HCT116 (cell line): ENCODE data around the gene CHD1. TPM values are rescaled to one million over a fixed set of nuclear protein-coding genes. Genes with fewer than 3 reads are reported as not detected.

Experiments
- ATAC-seq: fragments of 200-7000 bp; cut with Tn5 transposase; 2 replicates; pipeline ENCODE4 v1.9.1; 2020; ENCODE audit warnings: mild to moderate bottlenecking, moderate library complexity
- BruUV-seq: library from RNA; stranded (reverse); fragments of 400-500 nt; replicated peaks from 2 replicates; lab custom pipeline; 2021; lab: Mats Ljungman, UMichigan
- CTCF ChIA-PET: fragments of 300-600 bp; sonication (Branson Sonifier 250); formaldehyde crosslinking; loops from one replicate; lab custom pipeline; 2021; ENCODE audit warnings: antibody characterized with exemption; lab: Charles Lee
- POLR2A ChIA-PET: fragments of 300-600, 350-600 bp; sonication (Branson Sonifier 250); formaldehyde crosslinking; loops from one replicate; lab custom pipeline; 2021; ENCODE audit warnings: antibody characterized with exemption; lab: Charles Lee
- RAD21 ChIA-PET, 2 experiments: fragments of 300-600 bp; sonication (Branson Sonifier 250); formaldehyde crosslinking; loops; one replicate each; lab custom pipeline; 2023; ENCODE audit warnings: low total read pairs in 2 of 2; ENCODE audit not compliant: uncharacterized antibody in 2 of 2, unreplicated experiment in 2 of 2, low non-redundant PET in 1 of 2; lab: Charles Lee
- DNase-seq: peaks from one replicate; pipeline ENCODE4 v3.0.0-alpha.2; 2010; ENCODE audit warnings: low read depth, low spot score
- H2AFZ ChIP-seq: fragments of 200-600 bp; shearing (Covaris generic), sonication (generic); 2 replicates; pipeline ENCODE4 v1.6.1; 2017; ENCODE audit warnings: low read depth, mixed run types, mixed read lengths, antibody characterized with exemption, low read length; ENCODE audit not compliant: poor library complexity, severe bottlenecking
- H3K27ac ChIP-seq: 2 replicates; pipeline ENCODE4 v1.5.1; 2012; ENCODE audit warnings: low read depth, low read length
- H3K27me3 ChIP-seq: fragments of 200-600 bp; sonication (generic); 2 replicates; pipeline ENCODE4 v1.6.1; 2016; ENCODE audit warnings: mixed run types, low read length, mixed read lengths; ENCODE audit not compliant: insufficient read depth
- H3K36me3 ChIP-seq, 2 experiments: fragments of 200-500 bp in 1 of 2; fragments of 200-600 bp in 1 of 2; sonication (Bioruptor generic) in 1 of 2; sonication (generic) in 1 of 2; 2 replicates each; pipeline versions ENCODE4 v1.5.1 to v1.6.1; 2014 to 2016; ENCODE audit warnings: low read length in 2 of 2, inconsistent platforms in 1 of 2, mixed read lengths in 1 of 2, mixed run types in 1 of 2; ENCODE audit not compliant: insufficient read depth in 2 of 2, control insufficient read depth in 1 of 2
- H3K4me1 ChIP-seq, 2 experiments: fragments of 200-600 bp in 1 of 2; sonication (generic) in 1 of 2; 2 replicates each; pipeline versions ENCODE4 v1.5.1 to v1.6.1; 2012 to 2017; ENCODE audit warnings: low read length in 2 of 2, inconsistent platforms in 1 of 2, mild to moderate bottlenecking in 1 of 2, mixed read lengths in 1 of 2, mixed run types in 1 of 2, moderate library complexity in 1 of 2; ENCODE audit not compliant: insufficient read depth in 2 of 2, control insufficient read depth in 1 of 2
- H3K4me2 ChIP-seq: fragments of 200-600 bp; sonication (generic); 2 replicates; pipeline ENCODE4 v1.6.1; 2017; ENCODE audit warnings: mixed run types, low read length, mixed read lengths
- H3K4me3 ChIP-seq, 2 experiments: fragments of 200-600 bp in 1 of 2; sonication (generic) in 1 of 2; replicated peaks in 1 of 2; 2 replicates each; pipeline ENCODE4 v1.5.1; 2011 to 2016; ENCODE audit warnings: low read length in 2 of 2, control low read depth in 1 of 2, low read depth in 1 of 2, mild to moderate bottlenecking in 1 of 2, mixed read lengths in 1 of 2, mixed run types in 1 of 2
- H3K79me2 ChIP-seq: fragments of 200-600 bp; sonication (generic); 2 replicates; pipeline ENCODE4 v1.6.1; 2017; ENCODE audit warnings: mild to moderate bottlenecking, mixed run types, low read length, moderate library complexity, mixed read lengths; ENCODE audit not compliant: insufficient read depth
- H3K9ac ChIP-seq: fragments of 200-600 bp; sonication (generic); 2 replicates; pipeline ENCODE4 v1.6.1; 2016; ENCODE audit warnings: low read length, mixed read lengths
- H3K9me2 ChIP-seq: fragments of 200-600 bp; sonication (generic), shearing (Covaris generic); 2 replicates; pipeline ENCODE4 v1.6.1; 2017; ENCODE audit warnings: mixed run types, mild to moderate bottlenecking, moderate library complexity; ENCODE audit not compliant: insufficient read depth
- H3K9me3 ChIP-seq, 2 experiments: fragments of 200-500 bp in 1 of 2; fragments of 200-600 bp in 1 of 2; sonication (Bioruptor generic) in 1 of 2; sonication (generic) in 1 of 2; 2 replicates each; pipeline ENCODE4 v1.6.1; 2014 to 2017; ENCODE audit warnings: low read length in 2 of 2, mixed read lengths in 2 of 2, inconsistent platforms in 1 of 2, low read depth in 1 of 2, mild to moderate bottlenecking in 1 of 2, mixed run types in 1 of 2, moderate library complexity in 1 of 2; ENCODE audit not compliant: control insufficient read depth in 1 of 2, insufficient read depth in 1 of 2
- H4K20me1 ChIP-seq: fragments of 200-600 bp; sonication (generic), shearing (Covaris generic); 2 replicates; pipeline ENCODE4 v1.6.1; 2017; ENCODE audit warnings: mixed run types, mild to moderate bottlenecking, moderate library complexity; ENCODE audit not compliant: insufficient read depth
- CTCF ChIP-seq, 3 experiments: fragments of 200-600 bp in 1 of 3; sonication (generic) in 1 of 3; IDR thresholded peaks in 2 of 3; conservative IDR thresholded peaks in 1 of 3; 2 replicates each; pipeline ENCODE4 v1.5.1; 2012 to 2017; ENCODE audit warnings: low read depth in 2 of 3, low read length in 2 of 3, antibody characterized with exemption in 1 of 3, borderline replicate concordance in 1 of 3, control low read depth in 1 of 3, mild to moderate bottlenecking in 1 of 3, mixed read lengths in 1 of 3, mixed run types in 1 of 3, moderate library complexity in 1 of 3; ENCODE audit not compliant: insufficient read depth in 1 of 3
- ELF1 ChIP-seq: IDR thresholded peaks from 2 replicates; pipeline ENCODE4 v1.6.1; 2012; ENCODE audit warnings: low read depth, borderline replicate concordance
- SIN3A ChIP-seq: IDR thresholded peaks from 2 replicates; pipeline ENCODE4 v1.6.1; 2012; ENCODE audit warnings: low read depth
- SP1 ChIP-seq: IDR thresholded peaks from 2 replicates; pipeline ENCODE4 v1.6.1; 2012; ENCODE audit warnings: low read depth
- TCF7L2 ChIP-seq: IDR thresholded peaks from 2 replicates; pipeline ENCODE4 v1.7.0; 2011; ENCODE audit warnings: borderline replicate concordance, inconsistent platforms; ENCODE audit not compliant: insufficient read depth, insufficient read length; ENCODE audit errors: extremely low read depth
- ZBTB33 ChIP-seq: IDR thresholded peaks from 2 replicates; pipeline ENCODE4 v1.6.1; 2011; ENCODE audit warnings: mild to moderate bottlenecking, low read length, moderate library complexity; ENCODE audit not compliant: insufficient replicate concordance; ENCODE audit errors: extremely low read depth
- ZFX ChIP-seq: fragments of 450-650 bp; IDR thresholded peaks from 2 replicates; pipeline ENCODE4 v1.6.1; 2017
- intact Hi-C: fragments of 100-400 bp; cut with micrococcal nuclease; formaldehyde crosslinking; loops from 2 replicates; pipeline ENCODE4 v1.10.0; 2022
- total RNA-seq: library from RNA; stranded (reverse); gene quantifications from one replicate; pipeline ENCODE4 v1.2.1, GENCODE V29; 2021; ENCODE audit not compliant: unreplicated experiment

CHD1 gene
- total RNA-seq, 1 experiment from 2014 or later, result 43.9 TPM

GRCh38 chr5:98964621-98965020 is 35.8 kb upstream of the CHD1 start:
- H2AFZ ChIP-seq, result no peak overlapping the region
- no peak overlapping the region for H3K4me3 ChIP-seq
- no peak overlapping the region for H3K9ac ChIP-seq
- H3K9me2 ChIP-seq, result no peaks in the 10 kb centered on the region
- RAD21 ChIA-PET, result no interaction called here
- H3K36me3 ChIP-seq, result no peaks in the 10 kb centered on the region
- H3K27me3 ChIP-seq, result no peaks in the 10 kb centered on the region
- H3K9me3 ChIP-seq, result no peaks in the 10 kb centered on the region
- ATAC-seq, result no peak
- no peak for TF ChIP-seq ELF1
- TF ChIP-seq CTCF (IDR thresholded peaks at IDR 0.05 in 2 of 3, conservative IDR thresholded peaks at IDR 0.05 in 1 of 3; ENCODE audit: borderline replicate concordance in 1 of 3, insufficient read depth in 1 of 3, low read depth in 2 of 3, low read length in 2 of 3), result no peak
- no peak for TF ChIP-seq SP1
- TF ChIP-seq ZFX, result no peak
- no peak for TF ChIP-seq TCF7L2
- no peak for TF ChIP-seq ZBTB33
- TF ChIP-seq SIN3A, result no peak
- no TSS peak for BruUV-seq
- intact Hi-C loops, result no loop called here
- POLR2A ChIA-PET, result no interaction called here
- H3K4me2 ChIP-seq, result no peak overlapping the region
- H4K20me1 ChIP-seq, result no peaks in the 10 kb centered on the region
- no peaks in the 10 kb centered on the region for H3K4me1 ChIP-seq
- H3K27ac ChIP-seq, result no peak overlapping the region
- no peaks in the 10 kb centered on the region for H3K79me2 ChIP-seq
- CTCF ChIA-PET, result no interaction called here
- no peak for DNase-seq
